ENCODE measurements around the gene SYMPK.
A peak's percentile ranks its signal among the peaks of the same experiment; 100 is the strongest.

Gene SYMPK

GRCh38 chr19:45866400-45867176, 3.6 kb upstream of the SYMPK start:
- no peak for DNase-seq

- no peak for DNase-seq
These were observed 2.5 kb upstream of the SYMPK start for GRCh38 chr19:45865269-45865948.

- no peak for DNase-seq
These were observed 1.7 kb upstream of the SYMPK start for GRCh38 chr19:45864629-45865082.

- peak; percentile 25 for DNase-seq
These were observed 1.1 kb upstream of the SYMPK start, which contains the start of gene FOXA3 for GRCh38 chr19:45863840-45864628. FOXA3 (plus strand) TSS chr19:45864326; CDS start chr19:45864457, 131 bp downstream.

- no peak for DNase-seq
These were observed 440 bp upstream of the SYMPK start for GRCh38 chr19:45863335-45863839.

GRCh38 chr19:45862271-45862563, 730 bp downstream of the SYMPK start:
- DNase-seq = no peak

- DNase-seq = no peak
These were observed 2.3 kb downstream of the SYMPK start for GRCh38 chr19:45860359-45861259.

GRCh38 chr19:45854167-45854778, 8.7 kb downstream of the SYMPK start:
- DNase-seq = no peak

GRCh38 chr19:45852983-45853382, 10.0 kb downstream of the SYMPK start:
- no peak for DNase-seq

- no peak for DNase-seq
These were observed 10.7 kb downstream of the SYMPK start for GRCh38 chr19:45852145-45852750.

GRCh38 chr19:45848922-45849321, 14.0 kb downstream of the SYMPK start:
- DNase-seq = peak; percentile 6

- no peak for DNase-seq
These were observed 15.3 kb downstream of the SYMPK start for GRCh38 chr19:45847663-45848062.

GRCh38 chr19:45842198-45842597, 20.7 kb downstream of the SYMPK start:
- no peak for DNase-seq

- DNase-seq = no peak
These were observed 28.0 kb downstream of the SYMPK start for GRCh38 chr19:45834970-45835369.

GRCh38 chr19:45828945-45829344, 34.0 kb downstream of the SYMPK start:
- no peak for DNase-seq

GRCh38 chr19:45828523-45828922, 34.4 kb downstream of the SYMPK start:
- DNase-seq = no peak

- no peak for DNase-seq
These were observed 35.4 kb downstream of the SYMPK start for GRCh38 chr19:45827459-45828093.

- DNase-seq = no peak
These were observed 36.0 kb downstream of the SYMPK start for GRCh38 chr19:45826934-45827333.

- DNase-seq = no peak
These were observed 36.7 kb downstream of the SYMPK start for GRCh38 chr19:45825917-45826893.

- DNase-seq = no peak
These were observed 37.7 kb downstream of the SYMPK start for GRCh38 chr19:45825263-45825605.
